C4-2B (cell line): ENCODE results near the gene LRRC47.

Experiments used
- H3K27ac ChIP-seq: fragments of 450-650 bp; 2 replicates; pipeline ENCODE4 v1.5.1; 2017
- CTCF ChIP-seq: fragments of 450-650 bp; conservative IDR thresholded peaks from 2 replicates; pipeline ENCODE4 v1.5.1; 2017; ENCODE audit warnings: mild to moderate bottlenecking
- ZFX ChIP-seq: fragments of 450-650 bp; IDR thresholded peaks from 2 replicates; pipeline ENCODE4 v1.6.1; 2017

The LRRC47 gene

GRCh38 chr1:3746830-3747521 lies 49.3 kb downstream of the LRRC47 start:
- TF ChIP-seq ZFX: peak; percentile 83; the same call in 1 of the 2 replicates
- no peak for TF ChIP-seq CTCF
- H3K27ac ChIP-seq: peak overlapping the region; percentile 83

GRCh38 chr1:3746389-3746829 lies 49.9 kb downstream of the LRRC47 start:
- peak overlapping the region; percentile 83 for H3K27ac ChIP-seq
- TF ChIP-seq CTCF (no peak), ZFX (no peak)

- peak overlapping the region; percentile 83; the same call in 1 of the 2 replicates for H3K27ac ChIP-seq
- TF ChIP-seq ZFX: no peak
- TF ChIP-seq CTCF: no peak
Observed at GRCh38 chr1:3745590-3746381, 50.5 kb downstream of the LRRC47 start.

- no peak for TF ChIP-seq ZFX
- TF ChIP-seq CTCF: no peak
- H3K27ac ChIP-seq: no peak overlapping the region
Observed at GRCh38 chr1:3745071-3745470, 51.2 kb downstream of the LRRC47 start.

- TF ChIP-seq ZFX: no peak
- no peak for TF ChIP-seq CTCF
- no peak overlapping the region for H3K27ac ChIP-seq
Observed at GRCh38 chr1:3744646-3745045, 51.7 kb downstream of the LRRC47 start.

- TF ChIP-seq CTCF (no peak), ZFX (no peak)
- no peak overlapping the region for H3K27ac ChIP-seq
Observed at GRCh38 chr1:3743826-3744225, 52.5 kb downstream of the LRRC47 start.

- no peak overlapping the region for H3K27ac ChIP-seq
- TF ChIP-seq ZFX (no peak), CTCF (no peak)
Observed at GRCh38 chr1:3743421-3743820, 52.9 kb downstream of the LRRC47 start.
